HG03025 (cell line): ENCODE results near the gene C2CD4D.
"Not testable (repeated sequence)": the region's sequence is repeated elsewhere in the genome, so short reads cannot be mapped to it uniquely, and the experiment has no call there.

Experiments used
- ATAC-seq: cut with Tn5 transposase; IDR thresholded peaks from one replicate; pipeline ENCODE4 v1.9.1; 2021; ENCODE audit warnings: mild to moderate bottlenecking, moderate library complexity; ENCODE audit not compliant: unreplicated experiment, low FRiP score

The C2CD4D gene

GRCh38 chr1:151859891-151860293, 20.3 kb upstream of the C2CD4D start:
- ATAC-seq, result no peak

GRCh38 chr1:151858886-151859665, 19.5 kb upstream of the C2CD4D start:
- ATAC-seq, result no peak

GRCh38 chr1:151858030-151858746, 18.6 kb upstream of the C2CD4D start:
- ATAC-seq, result no peak

GRCh38 chr1:151855933-151856332, 16.3 kb upstream of the C2CD4D start:
- no peak for ATAC-seq

GRCh38 chr1:151855516-151855915, 15.9 kb upstream of the C2CD4D start:
- ATAC-seq, result not testable (repeated sequence)

GRCh38 chr1:151854658-151855057, 15.0 kb upstream of the C2CD4D start:
- ATAC-seq, result no peak

- no peak for ATAC-seq
Observed at GRCh38 chr1:151853411-151853943, 13.9 kb upstream of the C2CD4D start, which contains the start of gene THEM5. TSS of gene THEM5 (minus strand) at chr1:151853712. CDS start at chr1:151853565, 147 bp downstream.

- ATAC-seq, result no peak
Observed at GRCh38 chr1:151852733-151853132, 13.1 kb upstream of the C2CD4D start.

- ATAC-seq, result no peak
Observed at GRCh38 chr1:151851886-151852285, 12.3 kb upstream of the C2CD4D start.

GRCh38 chr1:151849871-151850270, 10.3 kb upstream of the C2CD4D start:
- no peak for ATAC-seq

- ATAC-seq, result no peak
Observed at GRCh38 chr1:151849126-151849525, 9.5 kb upstream of the C2CD4D start.

- ATAC-seq, result no peak
Observed at GRCh38 chr1:151847867-151848596, 8.4 kb upstream of the C2CD4D start.

- ATAC-seq, result no peak
Observed at GRCh38 chr1:151846686-151847237, 7.1 kb upstream of the C2CD4D start.

GRCh38 chr1:151846062-151846568, 6.5 kb upstream of the C2CD4D start:
- ATAC-seq, result no peak

- no peak for ATAC-seq
Observed at GRCh38 chr1:151843398-151843797, 3.8 kb upstream of the C2CD4D start.

GRCh38 chr1:151841141-151841540, 1.5 kb upstream of the C2CD4D start:
- ATAC-seq, result no peak

GRCh38 chr1:151840421-151840820, 801 bp upstream of the C2CD4D start:
- ATAC-seq, result no peak

- no peak for ATAC-seq
Observed at GRCh38 chr1:151839082-151839412, 573 bp downstream of the C2CD4D start.

- no peak for ATAC-seq
Observed at GRCh38 chr1:151838222-151839081, 1.2 kb downstream of the C2CD4D start.

GRCh38 chr1:151837884-151838221, 1.8 kb downstream of the C2CD4D start:
- no peak for ATAC-seq
